Endothelial cell of umbilical vein (primary cell): ENCODE results near the gene CXCL14. TPM values are rescaled to one million over a fixed set of nuclear protein-coding genes. Genes with fewer than 3 reads are reported as not detected.

ENCODE experiments used
- BruUV-seq: library from RNA; stranded (reverse); fragments of 400-500 nt; replicated peaks from 2 replicates; lab custom pipeline; 2021; lab: Mats Ljungman, UMichigan
- CTCF ChIA-PET: fragments of 300-600, 350-600 bp; sonication (Branson Sonifier 250); formaldehyde crosslinking; loops from one replicate; lab custom pipeline; 2021; ENCODE audit warnings: antibody characterized with exemption, inconsistent platforms; lab: Charles Lee
- POLR2A ChIA-PET: fragments of 300-600, 350-600 bp; sonication (Branson Sonifier 250); formaldehyde crosslinking; loops from one replicate; lab custom pipeline; 2021; ENCODE audit warnings: antibody characterized with exemption, inconsistent platforms; lab: Charles Lee
- DNase-seq: peaks from one replicate; pipeline ENCODE4 v3.0.0-alpha.2; 2011; ENCODE audit warnings: low read depth, low spot score
- FAIRE-seq: peaks from 2 replicates; lab custom pipeline; 2011; peaks lifted over from hg19 to GRCh38; lab: Jason Lieb, UNC
- H2AFZ ChIP-seq: 2 replicates; pipeline ENCODE4 v1.6.0; 2012; ENCODE audit warnings: low read depth, low read length, control low read depth, inconsistent platforms
- H3K27ac ChIP-seq: 2 replicates; pipeline ENCODE4 v1.5.1; 2011; ENCODE audit warnings: low read depth, mild to moderate bottlenecking, control low read depth, low read length, moderate library complexity; ENCODE audit not compliant: insufficient read depth
- H3K27me3 ChIP-seq, 2 experiments: 2 replicates each; pipeline versions ENCODE4 v1.6.0 to v1.6.1; 2011; ENCODE audit warnings: low read length in 2 of 2, mixed read lengths in 1 of 2; ENCODE audit not compliant: control insufficient read depth in 2 of 2, insufficient read depth in 2 of 2
- H3K36me3 ChIP-seq, 2 experiments: 2 replicates in 1 of 2; 3 replicates in 1 of 2; pipeline ENCODE4 v1.5.1; 2011; ENCODE audit warnings: low read length in 2 of 2, mild to moderate bottlenecking in 1 of 2, moderate library complexity in 1 of 2; ENCODE audit not compliant: control insufficient read depth in 2 of 2, insufficient read depth in 2 of 2; ENCODE audit errors: extremely low read depth in 1 of 2
- H3K4me1 ChIP-seq: 3 replicates; pipeline ENCODE4 v1.5.1; 2011; ENCODE audit warnings: mild to moderate bottlenecking, low read length; ENCODE audit not compliant: control insufficient read depth, insufficient read depth; ENCODE audit errors: extremely low read depth
- H3K4me2 ChIP-seq: 2 replicates; pipeline ENCODE4 v1.6.1; 2011; ENCODE audit warnings: low read length, control low read depth, mixed read lengths; ENCODE audit not compliant: insufficient read depth
- H3K4me3 ChIP-seq, 3 experiments: fragments of 200-600 bp in 1 of 3; sonication (generic), shearing (Covaris generic) in 1 of 3; replicated peaks in 1 of 3; 2 replicates each; pipeline ENCODE4 v1.5.1; 2011 to 2016; ENCODE audit warnings: control low read depth in 3 of 3, low read length in 3 of 3, mild to moderate bottlenecking in 2 of 3, inconsistent platforms in 1 of 3, low read depth in 1 of 3, moderate library complexity in 1 of 3; ENCODE audit not compliant: insufficient read depth in 1 of 3
- H3K79me2 ChIP-seq: 2 replicates; pipeline ENCODE4 v1.6.0; 2012; ENCODE audit warnings: low read length, inconsistent platforms; ENCODE audit not compliant: control insufficient read depth, insufficient read depth
- H3K9ac ChIP-seq: replicated peaks from 2 replicates; pipeline ENCODE3; 2011; ENCODE audit warnings: low read length, control low read depth; ENCODE audit not compliant: insufficient read depth; ENCODE audit errors: extremely low read depth
- H3K9me1 ChIP-seq: replicated peaks from 3 replicates; pipeline ENCODE4 v1.6.0; 2011; ENCODE audit warnings: mild to moderate bottlenecking, low read length; ENCODE audit not compliant: control insufficient read depth, insufficient read depth; ENCODE audit errors: extremely low read depth
- H3K9me3 ChIP-seq: replicated peaks from 2 replicates; pipeline ENCODE4 v1.5.1; 2012; ENCODE audit warnings: low read length, inconsistent platforms; ENCODE audit not compliant: control insufficient read depth, insufficient read depth
- H4K20me1 ChIP-seq: replicated peaks from 2 replicates; pipeline ENCODE3; 2011; ENCODE audit warnings: mild to moderate bottlenecking, low read length; ENCODE audit not compliant: control insufficient read depth, insufficient read depth; ENCODE audit errors: extremely low read depth
- EZH2 ChIP-seq: IDR thresholded peaks from 2 replicates; pipeline ENCODE4 v1.6.1; 2012; ENCODE audit warnings: borderline replicate concordance, low read depth, mild to moderate bottlenecking, moderate library complexity, low read length, inconsistent platforms; ENCODE audit not compliant: severe bottlenecking
- FOS ChIP-seq: IDR thresholded peaks from 2 replicates; pipeline ENCODE4 v1.6.1; 2011; ENCODE audit warnings: mild to moderate bottlenecking, low read length, moderate library complexity, borderline replicate concordance; ENCODE audit not compliant: insufficient read depth
- GATA2 ChIP-seq: IDR thresholded peaks from 2 replicates; pipeline ENCODE4 v1.7.0; 2011; ENCODE audit warnings: low read depth, mild to moderate bottlenecking, moderate library complexity, mixed read lengths, low read length; ENCODE audit not compliant: insufficient read length, insufficient read depth
- JUN ChIP-seq: IDR thresholded peaks from 2 replicates; pipeline ENCODE4 v1.6.1; 2011; ENCODE audit warnings: borderline replicate concordance, low read depth; ENCODE audit not compliant: insufficient read length, insufficient read depth
- MYC ChIP-seq: IDR thresholded peaks from one replicate; pipeline ENCODE4 v1.6.1; 2011; ENCODE audit warnings: mild to moderate bottlenecking, low read depth, low read length
- POLR2A ChIP-seq: IDR thresholded peaks from 2 replicates; pipeline ENCODE4 v1.6.1; 2012; ENCODE audit warnings: low read depth, mild to moderate bottlenecking, control low read depth, low read length
- POLR2AphosphoS5 ChIP-seq: IDR thresholded peaks from 2 replicates; pipeline ENCODE4 v1.6.1; 2012; ENCODE audit warnings: low read depth, mild to moderate bottlenecking, control low read depth, low read length, moderate library complexity; ENCODE audit not compliant: insufficient read depth
- dilution Hi-C: fragments of 300-500 bp; cut with MboI; formaldehyde crosslinking; loops from one replicate; pipeline ENCODE4 v1.15.0; 2019; ENCODE audit warnings: low sequenced_read_pairs; ENCODE audit not compliant: extremely low pct_ligation_motif_present
- intact Hi-C: fragments of 100-400 bp; cut with micrococcal nuclease; formaldehyde crosslinking; loops from one replicate; pipeline ENCODE4 v1.10.0; 2022
- polyA plus RNA-seq, 4 experiments: library from polyadenylated mRNA; depleted of rRNA in 3 of 4; stranded (reverse) in 3 of 4; unstranded in 1 of 4; fragments of >200 nt; gene quantifications; 2 replicates each; pipeline versions ENCODE4 v1.2.1 to v1.2.3, GENCODE V29; 2011 to 2012; ENCODE audit warnings: missing spikeins in 1 of 4
- total RNA-seq: library from RNA; stranded (reverse); gene quantifications from 2 replicates; pipeline ENCODE4 v1.2.3, GENCODE V29; 2021
- TF ChIP-seq, protein P1 (sequence below): IDR thresholded peaks from 2 replicates; pipeline ENCODE4 v1.6.1; 2011; ENCODE audit not compliant: insufficient read depth, insufficient read length
- TF ChIP-seq, protein P2 (sequence below), 2 donors: IDR thresholded peaks; 1 replicate in 1 of 2; 2 replicates in 1 of 2; pipeline ENCODE4 v1.5.1; 2011; ENCODE audit warnings: low read length in 2 of 2, mild to moderate bottlenecking in 2 of 2, moderate library complexity in 2 of 2, control low read depth in 1 of 2, inconsistent platforms in 1 of 2, low read depth in 1 of 2; ENCODE audit not compliant: insufficient read depth in 1 of 2; ENCODE audit errors: extremely low read depth in 1 of 2

The CXCL14 gene
- total and polyA plus RNA-seq, 2 donors (not counting 3 experiments of a cell fraction or from before 2014, with no cell fraction given): not detected

DNA sequence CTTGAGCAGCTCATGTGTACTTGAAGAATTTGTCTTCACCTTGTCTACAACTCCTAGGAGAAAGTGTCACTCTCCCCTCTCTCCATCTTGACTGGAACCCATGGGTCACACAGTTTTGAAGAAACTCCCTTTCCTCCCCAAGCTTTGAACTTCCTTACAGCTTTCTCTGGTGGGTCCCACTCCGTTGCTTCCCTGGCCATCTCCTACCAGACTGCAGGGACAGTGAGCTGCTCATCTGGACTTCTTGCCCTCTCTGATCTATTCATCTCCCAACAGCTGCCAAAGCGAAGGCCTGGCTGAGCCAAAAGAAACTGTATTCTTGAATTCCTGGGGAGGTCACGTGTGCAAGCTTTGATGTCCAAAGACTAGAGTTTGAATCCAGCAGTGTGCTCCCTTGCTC lies 22.7 kb upstream of the CXCL14 start:
- TF ChIP-seq POLR2A: no peak
- no peak for TF ChIP-seq GATA2
- TF ChIP-seq, protein P1, sequence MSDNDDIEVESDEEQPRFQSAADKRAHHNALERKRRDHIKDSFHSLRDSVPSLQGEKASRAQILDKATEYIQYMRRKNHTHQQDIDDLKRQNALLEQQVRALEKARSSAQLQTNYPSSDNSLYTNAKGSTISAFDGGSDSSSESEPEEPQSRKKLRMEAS: no peak
- TF ChIP-seq POLR2AphosphoS5: no peak
- TF ChIP-seq, protein P2, sequence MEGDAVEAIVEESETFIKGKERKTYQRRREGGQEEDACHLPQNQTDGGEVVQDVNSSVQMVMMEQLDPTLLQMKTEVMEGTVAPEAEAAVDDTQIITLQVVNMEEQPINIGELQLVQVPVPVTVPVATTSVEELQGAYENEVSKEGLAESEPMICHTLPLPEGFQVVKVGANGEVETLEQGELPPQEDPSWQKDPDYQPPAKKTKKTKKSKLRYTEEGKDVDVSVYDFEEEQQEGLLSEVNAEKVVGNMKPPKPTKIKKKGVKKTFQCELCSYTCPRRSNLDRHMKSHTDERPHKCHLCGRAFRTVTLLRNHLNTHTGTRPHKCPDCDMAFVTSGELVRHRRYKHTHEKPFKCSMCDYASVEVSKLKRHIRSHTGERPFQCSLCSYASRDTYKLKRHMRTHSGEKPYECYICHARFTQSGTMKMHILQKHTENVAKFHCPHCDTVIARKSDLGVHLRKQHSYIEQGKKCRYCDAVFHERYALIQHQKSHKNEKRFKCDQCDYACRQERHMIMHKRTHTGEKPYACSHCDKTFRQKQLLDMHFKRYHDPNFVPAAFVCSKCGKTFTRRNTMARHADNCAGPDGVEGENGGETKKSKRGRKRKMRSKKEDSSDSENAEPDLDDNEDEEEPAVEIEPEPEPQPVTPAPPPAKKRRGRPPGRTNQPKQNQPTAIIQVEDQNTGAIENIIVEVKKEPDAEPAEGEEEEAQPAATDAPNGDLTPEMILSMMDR (IDR thresholded peaks at IDR 0.05; ENCODE audit: extremely low read depth in 1 of 2, insufficient read depth in 1 of 2, low read depth in 1 of 2, low read length in 2 of 2): no peak
- TF ChIP-seq EZH2: no peak
- no peak for TF ChIP-seq JUN
- TF ChIP-seq FOS: no peak
- no peak for TF ChIP-seq MYC
- Histone ChIP-seq H3K9ac (no peak overlapping the region), H3K79me2 (no peaks in the 10 kb centered on the region), H3K36me3 (no peaks in the 10 kb centered on the region), H3K27me3 (peaks cover 0 to 3% of the 10 kb centered on the region in 2 experiments), H3K4me2 (no peak overlapping the region), H3K4me3 (no peak overlapping the region), H3K4me1 (no peaks in the 10 kb centered on the region), H3K9me1 (no peaks in the 10 kb centered on the region), H3K27ac (no peak overlapping the region), H3K9me3 (no peaks in the 10 kb centered on the region), H4K20me1 (no peaks in the 10 kb centered on the region), H2AFZ (no peak overlapping the region)
- POLR2A ChIA-PET: no interaction called here
- dilution Hi-C loops: no loop called here
- DNase-seq: no peak
- intact Hi-C loops: no loop called here
- CTCF ChIA-PET: interaction anchor here (1.2 kb wide), 1 partner anchor 35 kb away, joined by 4 read pairs; no protein-coding TSS in a partner anchor
- no peak for FAIRE-seq
- no TSS peak for BruUV-seq
